HepG2 (cell line): Measurements from ENCODE around the gene PDGFA. TPM values are rescaled to one million over a fixed set of nuclear protein-coding genes. Genes with fewer than 3 reads are reported as not detected.

Source experiments
- CSRNP2 ChIP-seq: sonication (generic); formaldehyde crosslinking; conservative IDR thresholded peaks from 2 replicates; pipeline ENCODE4 v1.8.0; 2022; ENCODE audit warnings: low read depth, missing genetic modification reagents
- DR1 ChIP-seq: sonication (generic); formaldehyde crosslinking; IDR thresholded peaks from 2 replicates; pipeline ENCODE4 v1.8.0; 2021; ENCODE audit warnings: mild to moderate bottlenecking, missing genetic modification reagents, inconsistent platforms
- FOXO4 ChIP-seq: sonication (generic); formaldehyde crosslinking; conservative IDR thresholded peaks from 2 replicates; pipeline ENCODE4 v1.8.1; 2023; ENCODE audit warnings: missing genetic modification reagents
- GATAD2A ChIP-seq: IDR thresholded peaks from 2 replicates; pipeline ENCODE4 v1.6.1; 2016
- JARID2 ChIP-seq: sonication (generic); formaldehyde crosslinking; IDR thresholded peaks from 2 replicates; pipeline ENCODE4 v1.8.1; 2023; ENCODE audit warnings: missing genetic modification reagents, inconsistent platforms; ENCODE audit not compliant: insufficient replicate concordance
- KDM4B ChIP-seq: sonication (generic); formaldehyde crosslinking; IDR thresholded peaks from 2 replicates; pipeline ENCODE4 v1.4.0; 2020; ENCODE audit warnings: missing genetic modification reagents
- KMT2B ChIP-seq: IDR thresholded peaks from 2 replicates; pipeline ENCODE4 v1.6.1; 2016; ENCODE audit warnings: missing genetic modification reagents, missing compliant biosample characterization
- PAF1 ChIP-seq: IDR thresholded peaks from 2 replicates; pipeline ENCODE4 v1.6.1; 2016; ENCODE audit warnings: missing genetic modification reagents, missing compliant biosample characterization
- SALL1 ChIP-seq: sonication (generic); formaldehyde crosslinking; IDR thresholded peaks from 2 replicates; pipeline ENCODE4 v1.8.0; 2022; ENCODE audit warnings: mild to moderate bottlenecking, missing genetic modification reagents
- ZBED4 ChIP-seq: sonication (generic); formaldehyde crosslinking; IDR thresholded peaks from 2 replicates; pipeline ENCODE4 v1.4.0; 2020; ENCODE audit warnings: missing genetic modification reagents, borderline replicate concordance
- ZKSCAN8 ChIP-seq: IDR thresholded peaks from 2 replicates; pipeline ENCODE4 v1.6.1; 2016; ENCODE audit warnings: borderline replicate concordance, missing genetic modification reagents, missing compliant biosample characterization
- ZNF280D ChIP-seq: sonication (generic); formaldehyde crosslinking; IDR thresholded peaks from 2 replicates; pipeline ENCODE4 v1.5.1; 2020; ENCODE audit warnings: mild to moderate bottlenecking, missing genetic modification reagents
- ZNF460 ChIP-seq: sonication (generic); formaldehyde crosslinking; IDR thresholded peaks from 2 replicates; pipeline ENCODE4 v1.5.1; 2020; ENCODE audit warnings: missing genetic modification reagents, mild to moderate bottlenecking, borderline replicate concordance
- ZNF629 ChIP-seq: sonication (generic); formaldehyde crosslinking; conservative IDR thresholded peaks from 2 replicates; pipeline ENCODE4 v1.5.0; 2020; ENCODE audit warnings: missing genetic modification reagents
- ZNF746 ChIP-seq: sonication (generic); formaldehyde crosslinking; IDR thresholded peaks from 2 replicates; pipeline ENCODE4 v1.8.0; 2022; ENCODE audit warnings: mild to moderate bottlenecking, missing genetic modification reagents
- ZNF788 ChIP-seq: sonication (generic); formaldehyde crosslinking; IDR thresholded peaks from 2 replicates; pipeline ENCODE4 v1.5.0; 2020; ENCODE audit warnings: mild to moderate bottlenecking, missing genetic modification reagents, borderline replicate concordance
- ZNF800 ChIP-seq: sonication (generic); formaldehyde crosslinking; IDR thresholded peaks from 2 replicates; pipeline ENCODE4 v1.4.0; 2020; ENCODE audit warnings: missing genetic modification reagents
- polyA plus RNA-seq, 8 experiments: library from polyadenylated mRNA; depleted of rRNA in 3 of 8; stranded (reverse) in 7 of 8; unstranded in 1 of 8; fragments of >200 nt; fragmentation: Illumina TruSeq in 4 of 8; extraction: Trizol in 4 of 8; gene quantifications; 2 replicates each; pipeline versions ENCODE4 v1.2.1 to v1.2.3, GENCODE V29; 2011 to 2016; ENCODE audit warnings: low read depth in 4 of 8, missing spikeins in 1 of 8, mixed read lengths in 1 of 8; ENCODE audit not compliant: insufficient read depth in 1 of 8
- total RNA-seq, 5 experiments: library from RNA; depleted of rRNA; stranded (reverse); fragments of >200 nt; fragmentation: Illumina TruSeq; extraction: Trizol; gene quantifications; 2 replicates each; pipeline ENCODE4 v1.2.3, GENCODE V29; 2016; ENCODE audit warnings: low read depth in 1 of 5

The PDGFA gene
- total and polyA plus RNA-seq, 2 of the 13 experiments (the other 11 are each of a cell fraction or from before 2014, with no cell fraction given), result 1.5 to 3.4 TPM

- TF ChIP-seq ZNF280D (CRISPR knock-in tag) (no peak), ZNF800 (CRISPR knock-in tag) (0 out of 2 replicates have a peak, but pooled peaks have one; percentile 49), ZNF629 (CRISPR knock-in tag) (peak; percentile 52; the same call in 1 of the 2 replicates), FOXO4 (CRISPR knock-in tag) (no peak), PAF1 (CRISPR knock-in tag) (no peak), ZNF788 (peak; percentile 20; the same call in 1 of the 2 replicates), KDM4B (CRISPR knock-in tag) (no peak), ZNF746 (CRISPR knock-in tag) (no peak), CSRNP2 (CRISPR knock-in tag) (no peak), JARID2 (CRISPR knock-in tag) (no peak), KMT2B (CRISPR knock-in tag) (no peak), ZKSCAN8 (0 out of 2 replicates have a peak, but pooled peaks have one; percentile 5), ZBED4 (CRISPR knock-in tag) (no peak), SALL1 (peak; percentile 35; the same call in 1 of the 2 replicates), GATAD2A (CRISPR knock-in tag) (peak; percentile 41), DR1 (no peak), ZNF460 (CRISPR knock-in tag) (no peak)
Measured at GRCh38 chr7:460374-461116, 59.1 kb downstream of the PDGFA start (continued).
